Adrenal gland (tissue), 12 donors: ENCODE measurements around the gene NUP37. TPM values are rescaled to one million over a fixed set of nuclear protein-coding genes. Genes with fewer than 3 reads are reported as not detected.

Experiments used
- DNase-seq, 7 donors: peaks; one replicate each; pipeline ENCODE4 v3.0.0-alpha.2; 2019 to 2020
- H3K27ac ChIP-seq, 5 donors: fragments of 200-600 bp; sonication (generic) in 4 of 5; 1 replicate in 3 of 5; 2 replicates in 2 of 5; pipeline versions ENCODE4 v1.5.1 to v1.8.0; 2016 to 2020; ENCODE audit warnings: mild to moderate bottlenecking in 1 of 5
- H3K27me3 ChIP-seq: fragments of 200-600 bp; 2 replicates; pipeline ENCODE4 v1.8.0; 2021
- H3K36me3 ChIP-seq, 2 donors: fragments of 200-600 bp; replicated peaks in 1 of 2; 1 replicate in 1 of 2; 2 replicates in 1 of 2; pipeline versions ENCODE4 v1.5.1 to v1.8.0; 2018 to 2022
- H3K4me1 ChIP-seq, 2 donors: fragments of 200-600 bp; replicated peaks in 1 of 2; 1 replicate in 1 of 2; 2 replicates in 1 of 2; pipeline versions ENCODE4 v1.5.1 to v1.8.0; 2018 to 2021
- H3K4me3 ChIP-seq, 4 donors: fragments of 200-600 bp; sonication (generic) in 3 of 4; one replicate each; pipeline ENCODE4 v1.5.1; 2016 to 2018
- H3K9me3 ChIP-seq, 3 donors: fragments of 200-600 bp; sonication (generic) in 1 of 3; replicated peaks in 1 of 3; 1 replicate in 2 of 3; 2 replicates in 1 of 3; pipeline versions ENCODE4 v1.5.1 to v1.8.0; 2016 to 2021
- POLR2A ChIP-seq, 2 donors: fragments of 450-650 bp; IDR thresholded peaks; one replicate each; pipeline ENCODE4 v1.6.1; 2017; ENCODE audit warnings: antibody characterized with exemption in 2 of 2, mild to moderate bottlenecking in 2 of 2, moderate library complexity in 1 of 2
- WGBS, 4 donors: extraction: QIAGEN DNeasy Blood & Tissue Kit in 2 of 4; methylation state at CpG; one replicate each; pipeline versions ENCODE4 v1.1.5 to v1.1.7; 2013 to 2017; 5-methylcytosine and 5-hydroxymethylcytosine counted together
- intact Hi-C, 2 donors: fragments of 100-400 bp; cut with DNase I; formaldehyde crosslinking; loops; one replicate each; pipeline versions ENCODE4 v1.14.1 to v1.15.0; 2022 to 2023
- polyA plus RNA-seq, 3 donors: library from polyadenylated mRNA; stranded (reverse); fragments of 200-250 nt in 2 of 3; fragments of 350-450 nt in 1 of 3; fragmentation: Illumina TruSeq in 1 of 3; extraction: RNeasy Lipid Tissue Mini Kit (QIAGEN cat#74804) in 1 of 3; gene quantifications; one replicate each; pipeline ENCODE4 v1.2.3, GENCODE V29; 2013 to 2014
- total RNA-seq, 9 donors: library from RNA; depleted of rRNA in 4 of 9; stranded (reverse); fragments of >200 nt in 4 of 9; fragments of 120-200 nt in 1 of 9; fragmentation: NEBNext Ultra II Directional in 1 of 9; extraction: Animal tissue kit (Norgen Biotek cat#: 25700) in 1 of 9; gene quantifications; one replicate each; pipeline versions ENCODE4 v1.1.0 to v1.2.4, GENCODE V29; 2013 to 2023
- TF ChIP-seq, protein P1 (sequence below), 6 experiments: fragments of 450-650 bp in 4 of 6; fragments of 200-600 bp in 2 of 6; sonication (generic) in 1 of 6; IDR thresholded peaks; 1 replicate in 5 of 6; 2 replicates in 1 of 6; pipeline versions ENCODE4 v1.5.1 to v1.8.0; 2016 to 2021; ENCODE audit warnings: antibody characterized with exemption in 6 of 6, mild to moderate bottlenecking in 2 of 6, moderate library complexity in 1 of 6
- donor health status: healthy with polysubstance abuse.
- donor health status: Bipolar disorder and iron deficiency.
- donor health status: DM: yes; HTN: yes; CAD: no.
- donor health status: DM: no; HTN: no; CAD: no.
- donor health status: DM: no; HTN: no; CAD: no.
- donor health status: DM: yes; HTN: yes; CAD: no.

NUP37 gene
- total and polyA plus RNA-seq, 12 donors, result 8.6 to 80.8 (median 28.1) TPM

DNA sequence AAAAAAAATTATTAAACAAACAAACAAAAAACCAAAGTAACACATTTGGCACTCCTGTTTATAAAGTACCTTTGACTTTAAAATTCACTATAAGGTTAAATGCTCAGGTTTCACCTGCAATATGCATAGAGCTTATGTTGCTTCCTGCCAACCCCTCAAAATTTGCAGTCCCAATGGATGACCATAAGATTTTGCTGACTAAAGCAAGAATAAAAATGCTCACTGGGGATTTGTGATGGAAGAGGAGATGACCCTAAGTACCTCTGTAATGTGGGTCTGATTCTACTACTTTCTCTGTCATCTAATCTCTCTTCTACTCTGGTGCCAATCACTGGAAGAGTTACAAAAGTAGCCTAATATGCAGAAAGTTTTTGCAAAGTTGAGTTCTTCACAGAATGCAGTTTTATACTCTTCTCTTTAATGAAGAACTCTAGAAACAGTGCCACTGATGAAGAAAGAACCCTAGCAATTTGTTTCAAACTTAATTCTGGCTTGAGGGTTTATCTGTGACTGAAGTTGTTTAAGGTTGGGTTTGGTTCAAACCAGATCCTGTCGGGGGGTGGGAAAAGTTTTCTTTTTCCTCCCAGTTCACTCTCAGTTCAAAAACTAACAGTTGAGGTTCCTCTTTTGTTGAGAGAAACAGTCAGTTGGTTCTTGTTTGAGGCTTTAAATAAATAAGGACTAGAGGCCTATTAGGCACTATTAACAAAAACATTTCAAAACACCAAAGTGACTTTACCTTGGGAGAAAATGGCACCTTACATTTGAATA, 69.1 kb downstream of the NUP37 start:
- H3K27me3 ChIP-seq, result no peaks in the 10 kb centered on the region
- no peak for DNase-seq
- TF ChIP-seq, protein P1, sequence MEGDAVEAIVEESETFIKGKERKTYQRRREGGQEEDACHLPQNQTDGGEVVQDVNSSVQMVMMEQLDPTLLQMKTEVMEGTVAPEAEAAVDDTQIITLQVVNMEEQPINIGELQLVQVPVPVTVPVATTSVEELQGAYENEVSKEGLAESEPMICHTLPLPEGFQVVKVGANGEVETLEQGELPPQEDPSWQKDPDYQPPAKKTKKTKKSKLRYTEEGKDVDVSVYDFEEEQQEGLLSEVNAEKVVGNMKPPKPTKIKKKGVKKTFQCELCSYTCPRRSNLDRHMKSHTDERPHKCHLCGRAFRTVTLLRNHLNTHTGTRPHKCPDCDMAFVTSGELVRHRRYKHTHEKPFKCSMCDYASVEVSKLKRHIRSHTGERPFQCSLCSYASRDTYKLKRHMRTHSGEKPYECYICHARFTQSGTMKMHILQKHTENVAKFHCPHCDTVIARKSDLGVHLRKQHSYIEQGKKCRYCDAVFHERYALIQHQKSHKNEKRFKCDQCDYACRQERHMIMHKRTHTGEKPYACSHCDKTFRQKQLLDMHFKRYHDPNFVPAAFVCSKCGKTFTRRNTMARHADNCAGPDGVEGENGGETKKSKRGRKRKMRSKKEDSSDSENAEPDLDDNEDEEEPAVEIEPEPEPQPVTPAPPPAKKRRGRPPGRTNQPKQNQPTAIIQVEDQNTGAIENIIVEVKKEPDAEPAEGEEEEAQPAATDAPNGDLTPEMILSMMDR (IDR thresholded peaks at IDR 0.05), result no peak
- TF ChIP-seq POLR2A (IDR thresholded peaks at IDR 0.05), result no peak
- H3K4me1 ChIP-seq, result no peaks in the 10 kb centered on the region
- H3K9me3 ChIP-seq, result no peaks in the 10 kb centered on the region
- H3K4me3 ChIP-seq, result no peak overlapping the region
- 70 to 88% (median 74%) methylated on average over 1 of the region's 1 CpG for WGBS, 4 donors
- intact Hi-C loops, result no loop called here
- no peak overlapping the region for H3K27ac ChIP-seq
- H3K36me3 ChIP-seq, result peaks cover 0 to 43% of the 10 kb centered on the region in 2 donors

DNA sequence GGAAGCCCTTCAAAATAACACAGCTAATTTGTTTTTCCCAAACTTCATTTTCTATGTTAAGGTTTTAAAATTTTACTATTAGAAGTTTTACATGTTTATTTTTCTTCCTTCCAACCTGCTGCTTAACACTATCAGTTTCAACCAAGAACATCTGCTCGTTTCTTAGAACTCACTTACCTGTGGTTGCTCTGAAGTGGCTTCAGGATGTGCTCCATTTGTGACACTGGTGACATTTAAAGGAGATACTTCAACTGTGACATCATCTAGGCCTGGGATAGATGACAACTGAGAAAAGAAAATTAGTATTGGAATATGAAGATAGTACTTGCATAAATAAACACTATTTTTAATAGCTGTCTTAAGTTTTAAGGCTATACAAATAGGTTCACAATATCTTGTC, 76.0 kb downstream of the NUP37 start:
- TF ChIP-seq POLR2A (IDR thresholded peaks at IDR 0.05), result no peak
- no peak overlapping the region for H3K27ac ChIP-seq
- H3K27me3 ChIP-seq, result no peaks in the 10 kb centered on the region
- no peaks in the 10 kb centered on the region for H3K4me1 ChIP-seq
- WGBS, 4 donors, result 78 to 92% (median 85%) methylated on average over 1 of the region's 1 CpG
- intact Hi-C loops, result no loop called here
- H3K36me3 ChIP-seq, result peaks cover 0 to 58% of the 10 kb centered on the region in 2 donors
- peaks cover 0 to 3% (median 0%) of the 10 kb centered on the region in 3 donors for H3K9me3 ChIP-seq
- no peak overlapping the region for H3K4me3 ChIP-seq
- DNase-seq, result no peak

GRCh38 chr12:102033991-102034745, 85.7 kb downstream of the NUP37 start:
- TF ChIP-seq, protein P1 (IDR thresholded peaks at IDR 0.05), result no peak
- no peak for TF ChIP-seq POLR2A (IDR thresholded peaks at IDR 0.05)
- H3K27me3 ChIP-seq, result no peaks in the 10 kb centered on the region
- intact Hi-C loops, result no loop called here
- no peak overlapping the region for H3K27ac ChIP-seq
- no peak overlapping the region for H3K4me3 ChIP-seq
- DNase-seq, result no peak
- H3K36me3 ChIP-seq, result peaks cover 0 to 14% of the 10 kb centered on the region in 2 donors
- H3K9me3 ChIP-seq, result no peaks in the 10 kb centered on the region
- WGBS, 4 donors, result 62 to 65% (median 63%) methylated on average over 3 of the region's 3 CpGs
- H3K4me1 ChIP-seq, result no peaks in the 10 kb centered on the region

DNA sequence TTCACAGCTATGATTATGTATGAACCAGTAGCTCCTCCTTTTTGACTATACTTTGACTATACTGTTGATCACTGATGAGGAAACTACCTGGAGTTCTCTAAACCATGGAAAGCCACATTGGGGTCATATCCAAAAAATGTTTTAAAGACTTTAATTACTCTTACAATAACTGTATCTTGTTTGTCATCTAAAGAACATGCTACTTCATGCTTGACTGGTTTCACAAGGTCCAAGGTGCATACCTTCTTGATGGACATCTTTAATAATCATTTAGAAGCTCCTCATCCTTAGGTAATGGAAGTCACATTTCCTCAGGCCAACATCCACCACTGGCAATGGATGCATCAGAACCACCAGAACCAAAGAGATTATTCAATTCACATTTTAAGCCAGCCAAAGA, 88.1 kb downstream of the NUP37 start:
- H3K27ac ChIP-seq, result no peak overlapping the region
- H3K4me3 ChIP-seq, result no peak overlapping the region
- intact Hi-C loops, result no loop called here
- H3K27me3 ChIP-seq, result no peaks in the 10 kb centered on the region
- TF ChIP-seq, protein P1 (IDR thresholded peaks at IDR 0.05), result no peak
- TF ChIP-seq POLR2A (IDR thresholded peaks at IDR 0.05), result no peak
- H3K36me3 ChIP-seq, result peaks cover 0 to 6% of the 10 kb centered on the region in 2 donors
- no peaks in the 10 kb centered on the region for H3K9me3 ChIP-seq
- DNase-seq, result no peak
- no peaks in the 10 kb centered on the region for H3K4me1 ChIP-seq
